CD14-positive monocyte (primary cell): ENCODE data around the gene TNIP3. TPM values are rescaled to one million over a fixed set of nuclear protein-coding genes. Genes with fewer than 3 reads are reported as not detected.
"Not testable (repeated sequence)": the region's sequence is repeated elsewhere in the genome, so short reads cannot be mapped to it uniquely, and the experiment has no call there.

Experiments
- DNase-seq, 3 donors: peaks; one replicate each; pipeline ENCODE4 v3.0.0-alpha.2; 2011 to 2022
- H2AFZ ChIP-seq: 2 replicates; pipeline ENCODE4 v1.6.0; 2012; ENCODE audit warnings: mild to moderate bottlenecking, low read depth, low read length, inconsistent platforms; ENCODE audit not compliant: insufficient read depth, poor library complexity, severe bottlenecking
- H3K27ac ChIP-seq, 2 donors: 1 replicate in 1 of 2; 2 replicates in 1 of 2; pipeline ENCODE4 v1.5.1; 2012 to 2013; ENCODE audit warnings: low read length in 2 of 2, control low read depth in 1 of 2, inconsistent platforms in 1 of 2, low read depth in 1 of 2, mild to moderate bottlenecking in 1 of 2
- H3K27me3 ChIP-seq, 2 donors: one replicate each; pipeline versions ENCODE4 v1.6.0 to v1.6.1; 2011 to 2013; ENCODE audit warnings: low read length in 2 of 2; ENCODE audit not compliant: control insufficient read depth in 2 of 2, insufficient read depth in 2 of 2
- H3K36me3 ChIP-seq, 2 donors: replicated peaks in 1 of 2; 1 replicate in 1 of 2; 2 replicates in 1 of 2; pipeline versions ENCODE4 v1.5.1 to v1.6.1; 2012 to 2013; ENCODE audit warnings: low read length in 2 of 2, control low read depth in 1 of 2, inconsistent platforms in 1 of 2, mild to moderate bottlenecking in 1 of 2; ENCODE audit not compliant: insufficient read depth in 2 of 2, control insufficient read depth in 1 of 2
- H3K4me1 ChIP-seq, 2 donors: 1 replicate in 1 of 2; 2 replicates in 1 of 2; pipeline versions ENCODE4 v1.5.1 to v1.6.1; 2012 to 2013; ENCODE audit warnings: low read length in 2 of 2, control low read depth in 1 of 2, inconsistent platforms in 1 of 2, mild to moderate bottlenecking in 1 of 2, moderate library complexity in 1 of 2; ENCODE audit not compliant: insufficient read depth in 2 of 2, control insufficient read depth in 1 of 2
- H3K4me2 ChIP-seq: replicated peaks from 2 replicates; pipeline ENCODE3; 2012; ENCODE audit warnings: low read length, moderate library complexity, mild to moderate bottlenecking; ENCODE audit not compliant: poor library complexity, severe bottlenecking; ENCODE audit errors: extremely low read depth
- H3K4me3 ChIP-seq, 3 experiments: fragments of 200-600 bp in 1 of 3; sonication (generic) in 1 of 3; replicated peaks in 1 of 3; 1 replicate in 2 of 3; 2 replicates in 1 of 3; pipeline ENCODE4 v1.5.1; 2011 to 2013; ENCODE audit warnings: low read length in 3 of 3, mild to moderate bottlenecking in 3 of 3, control low read depth in 2 of 3, low read depth in 2 of 3, inconsistent platforms in 1 of 3, moderate library complexity in 1 of 3
- H3K79me2 ChIP-seq: 2 replicates; pipeline ENCODE4 v1.6.0; 2012; ENCODE audit warnings: mild to moderate bottlenecking, control low read depth, inconsistent platforms, low read length, moderate library complexity; ENCODE audit not compliant: insufficient read depth
- H3K9ac ChIP-seq: 2 replicates; pipeline ENCODE4 v1.6.0; 2017; ENCODE audit warnings: low read length, mild to moderate bottlenecking; ENCODE audit not compliant: insufficient read depth, poor library complexity, severe bottlenecking
- H3K9me3 ChIP-seq, 2 donors: replicated peaks in 1 of 2; 1 replicate in 1 of 2; 2 replicates in 1 of 2; pipeline versions ENCODE4 v1.5.1 to v1.6.1; 2012 to 2013; ENCODE audit warnings: low read length in 2 of 2, control low read depth in 1 of 2; ENCODE audit not compliant: control insufficient read depth in 1 of 2, insufficient read depth in 1 of 2
- H4K20me1 ChIP-seq: 2 replicates; pipeline ENCODE4 v1.6.0; 2012; ENCODE audit warnings: mild to moderate bottlenecking, low read length, control low read depth, moderate library complexity; ENCODE audit not compliant: insufficient read depth
- H3K27ac Mint-ChIP-seq, 7 donors: one replicate each; pipeline ENCODE4 v1.8.0; 2020; ENCODE audit warnings: mild to moderate bottlenecking in 7 of 7, mixed read lengths in 7 of 7, moderate library complexity in 6 of 7, inconsistent platforms in 2 of 7
- H3K27me3 Mint-ChIP-seq, 3 donors: one replicate each; pipeline ENCODE4 v1.8.0; 2021 to 2022; ENCODE audit warnings: low read depth in 3 of 3, mild to moderate bottlenecking in 3 of 3, mixed read lengths in 3 of 3, moderate library complexity in 3 of 3, inconsistent platforms in 1 of 3
- H3K36me3 Mint-ChIP-seq, 2 donors: one replicate each; pipeline ENCODE4 v1.8.0; 2020; ENCODE audit warnings: mixed read lengths in 2 of 2, inconsistent platforms in 1 of 2, mild to moderate bottlenecking in 1 of 2
- H3K4me1 Mint-ChIP-seq: one replicate; pipeline ENCODE4 v1.8.0; 2020; ENCODE audit warnings: mild to moderate bottlenecking, mixed read lengths
- H3K4me3 Mint-ChIP-seq, 2 donors: one replicate each; pipeline ENCODE4 v1.8.0; 2020; ENCODE audit warnings: mild to moderate bottlenecking in 2 of 2, mixed read lengths in 2 of 2, moderate library complexity in 1 of 2
- H3K9me3 Mint-ChIP-seq, 7 donors: one replicate each; pipeline ENCODE4 v1.8.0; 2020 to 2022; ENCODE audit warnings: mixed read lengths in 7 of 7, mild to moderate bottlenecking in 6 of 7, moderate library complexity in 6 of 7, inconsistent platforms in 2 of 7
- CTCF ChIP-seq: fragments of 200-600 bp; IDR thresholded peaks from one replicate; pipeline ENCODE4 v1.8.0; 2022; ENCODE audit warnings: antibody characterized with exemption, mild to moderate bottlenecking
- WGBS: methylation state at CpG from one replicate; pipeline ENCODE4 v1.1.5; 2013; ENCODE audit warnings: missing lambda C conversion rate; ENCODE audit not compliant: insufficient coverage; 5-methylcytosine and 5-hydroxymethylcytosine counted together
- intact Hi-C, 2 donors: fragments of 100-400 bp; cut with micrococcal nuclease; formaldehyde crosslinking; loops; one replicate each; pipeline versions ENCODE4 v1.15.0 to v1.15.1; 2023
- polyA plus RNA-seq, 3 donors: library from polyadenylated mRNA; depleted of rRNA in 1 of 3; unstranded in 2 of 3; stranded (reverse) in 1 of 3; fragments of 300-500 nt in 2 of 3; fragments of >200 nt in 1 of 3; fragmentation: Illumina TruSeq in 2 of 3; gene quantifications; 1 replicate in 2 of 3; 2 replicates in 1 of 3; pipeline ENCODE4 v1.2.3, GENCODE V29; 2012 to 2021

Gene TNIP3
- polyA plus RNA-seq, 3 donors = 0.20 TPM; not detected in 2

GRCh38 chr4:121209171-121209570 is 45.0 kb upstream of the TNIP3 start:
- no peak overlapping the region for H3K4me2 ChIP-seq
- H3K36me3 ChIP-seq = no peaks in the 10 kb centered on the region
- Mint-ChIP-seq H3K4me1 (no peaks in the 10 kb centered on the region), H3K9me3 (peaks cover 2 to 8% (median 4%) of the 10 kb centered on the region in 7 donors), H3K27ac (no peak overlapping the region), H3K4me3 (no peak overlapping the region), H3K36me3 (no peaks in the 10 kb centered on the region), H3K27me3 (peaks cover 0 to 2% (median 0%) of the 10 kb centered on the region in 3 donors)
- H3K27me3 ChIP-seq = no peaks in the 10 kb centered on the region
- no peak for DNase-seq
- no peaks in the 10 kb centered on the region for H4K20me1 ChIP-seq
- intact Hi-C loops = no loop called here
- H3K27ac ChIP-seq = no peak overlapping the region
- no peak overlapping the region for H3K4me3 ChIP-seq
- H3K9me3 ChIP-seq = no peaks in the 10 kb centered on the region
- H2AFZ ChIP-seq = no peak overlapping the region
- TF ChIP-seq CTCF = no peak
- H3K79me2 ChIP-seq = no peaks in the 10 kb centered on the region
- no CpG with 5 or more reads among the region's 1 CpG for WGBS
- H3K9ac ChIP-seq = no peak overlapping the region
- no peaks in the 10 kb centered on the region for H3K4me1 ChIP-seq

- no peak overlapping the region for H3K27ac Mint-ChIP-seq
- no peaks in the 10 kb centered on the region for H3K36me3 Mint-ChIP-seq
- H3K27ac ChIP-seq = no peak overlapping the region
- H2AFZ ChIP-seq = no peak overlapping the region
- H3K9ac ChIP-seq = no peak overlapping the region
- no peak overlapping the region for H3K4me2 ChIP-seq
- H3K9me3 ChIP-seq = no peaks in the 10 kb centered on the region
- no peaks in the 10 kb centered on the region for H3K4me1 ChIP-seq
- no peak for DNase-seq
- WGBS = 100% methylated on average over 2 of the region's 4 CpGs
- no peaks in the 10 kb centered on the region for H4K20me1 ChIP-seq
- H3K4me1 Mint-ChIP-seq = no peaks in the 10 kb centered on the region
- TF ChIP-seq CTCF = no peak
- no peaks in the 10 kb centered on the region for H3K36me3 ChIP-seq
- intact Hi-C loops = no loop called here
- no peak overlapping the region for H3K4me3 ChIP-seq
- H3K4me3 Mint-ChIP-seq = no peak overlapping the region
- H3K27me3 Mint-ChIP-seq = peaks cover 0 to 2% (median 0%) of the 10 kb centered on the region in 3 donors
- no peaks in the 10 kb centered on the region for H3K27me3 ChIP-seq
- peaks cover 2 to 8% (median 4%) of the 10 kb centered on the region in 7 donors for H3K9me3 Mint-ChIP-seq
- no peaks in the 10 kb centered on the region for H3K79me2 ChIP-seq
Observed at GRCh38 chr4:121208244-121209007, 44.3 kb upstream of the TNIP3 start.

DNA sequence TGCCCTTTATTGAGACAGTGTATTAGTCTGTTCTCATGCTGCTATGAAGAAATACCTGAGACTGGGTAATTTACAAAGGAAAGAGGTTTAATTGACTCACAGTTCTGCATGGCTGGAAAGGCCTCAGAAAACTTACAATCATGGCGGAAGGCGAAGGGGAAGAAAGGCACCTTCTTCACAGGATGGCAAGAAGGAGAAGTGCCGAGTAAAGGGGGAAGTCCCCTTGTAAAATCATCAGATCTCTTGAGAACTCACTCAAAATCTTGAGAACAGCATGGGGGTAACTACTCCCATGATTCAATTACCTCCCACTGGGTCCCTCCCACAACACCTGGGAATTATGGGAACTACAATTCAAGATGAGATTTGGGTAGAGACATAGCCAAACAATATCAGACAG is 41.7 kb upstream of the TNIP3 start:
- WGBS = no CpG with 5 or more reads among the region's 3 CpGs

More for the DNA sequence above, 41.7 kb upstream of the TNIP3 start:
- H3K36me3 Mint-ChIP-seq, H3K9ac ChIP-seq, H3K27me3 ChIP-seq, H3K27ac ChIP-seq, H3K36me3 ChIP-seq, H3K4me2 ChIP-seq, H3K9me3 ChIP-seq, H3K4me3 ChIP-seq, H3K4me1 ChIP-seq, H4K20me1 ChIP-seq, H3K4me3 Mint-ChIP-seq, H3K9me3 Mint-ChIP-seq, H3K4me1 Mint-ChIP-seq, H3K27me3 Mint-ChIP-seq, H3K27ac Mint-ChIP-seq, H3K79me2 ChIP-seq, H2AFZ ChIP-seq, intact Hi-C loops: not testable (repeated sequence)
- peak in 2 of 3 donors; percentile 15 to 54 for DNase-seq
